Neural cell (in vitro differentiated cells): ENCODE measurements around the gene CEACAM6. TPM values are rescaled to one million over a fixed set of nuclear protein-coding genes. Genes with fewer than 3 reads are reported as not detected.
"Not testable (repeated sequence)": the region's sequence is repeated elsewhere in the genome, so short reads cannot be mapped to it uniquely, and the experiment has no call there.

Experiments used
- H2AFZ ChIP-seq: fragments of 200-600, 300-800 bp; sonication (generic), shearing (Covaris generic); 2 replicates; pipeline ENCODE4 v1.6.0; 2014; ENCODE audit warnings: low read depth, mild to moderate bottlenecking, antibody characterized with exemption, low read length, moderate library complexity
- H3F3A ChIP-seq: fragments of 200-600 bp; shearing (Covaris generic); 2 replicates; pipeline ENCODE4 v1.6.1; 2016; ENCODE audit warnings: mild to moderate bottlenecking, moderate library complexity, mixed read lengths, antibody characterized with exemption, low read length; ENCODE audit not compliant: insufficient read depth, poor library complexity, severe bottlenecking
- H3K27ac ChIP-seq: fragments of 200-600, 300-800 bp; sonication (generic), shearing (Covaris generic); 2 replicates; pipeline ENCODE4 v1.5.1; 2014; ENCODE audit warnings: mild to moderate bottlenecking, low read length, moderate library complexity
- H3K27me3 ChIP-seq: fragments of 300-800, 200-600 bp; sonication (generic), shearing (Covaris generic); 2 replicates; pipeline ENCODE4 v1.6.0; 2014; ENCODE audit warnings: mild to moderate bottlenecking, low read depth, low read length, moderate library complexity; ENCODE audit not compliant: insufficient read depth
- H3K36me3 ChIP-seq: fragments of 300-800, 200-600 bp; sonication (generic), shearing (Covaris generic); 2 replicates; pipeline ENCODE4 v1.5.1; 2014; ENCODE audit warnings: mild to moderate bottlenecking, antibody characterized with exemption, low read length, moderate library complexity; ENCODE audit not compliant: insufficient read depth
- H3K4me2 ChIP-seq: fragments of 300-800, 200-600 bp; sonication (generic), shearing (Covaris generic); 2 replicates; pipeline ENCODE4 v1.6.0; 2014; ENCODE audit warnings: mild to moderate bottlenecking, low read length
- H3K4me3 ChIP-seq: fragments of 300-800, 200-600 bp; sonication (generic), shearing (Covaris generic); 2 replicates; pipeline ENCODE4 v1.5.1; 2014; ENCODE audit warnings: mild to moderate bottlenecking, low read length, moderate library complexity
- H3K79me2 ChIP-seq: fragments of 200-600 bp; shearing (Covaris generic); replicated peaks from 2 replicates; pipeline ENCODE4 v1.6.0; 2014; ENCODE audit warnings: mild to moderate bottlenecking, low read length, moderate library complexity; ENCODE audit not compliant: insufficient read depth
- H3K9ac ChIP-seq: fragments of 300-800, 200-600 bp; sonication (generic), shearing (Covaris generic); 2 replicates; pipeline ENCODE4 v1.6.1; 2016; ENCODE audit warnings: mild to moderate bottlenecking, low read length, mixed read lengths
- H3K9me2 ChIP-seq: fragments of 200-600 bp; shearing (Covaris generic); 2 replicates; pipeline ENCODE4 v1.6.1; 2016; ENCODE audit warnings: mild to moderate bottlenecking, low read length, mixed read lengths; ENCODE audit not compliant: insufficient read depth
- H3K9me3 ChIP-seq: fragments of 200-600, 300-800 bp; sonication (generic), shearing (Covaris generic); 2 replicates; pipeline ENCODE4 v1.6.1; 2016; ENCODE audit warnings: mild to moderate bottlenecking, mixed run types, low read length, moderate library complexity, mixed read lengths
- H4K20me1 ChIP-seq: fragments of 200-600 bp; shearing (Covaris generic); 2 replicates; pipeline ENCODE4 v1.6.1; 2016; ENCODE audit warnings: mild to moderate bottlenecking, mixed run types; ENCODE audit not compliant: insufficient read depth
- CTCF ChIP-seq: fragments of 450-650 bp; IDR thresholded peaks from 2 replicates; pipeline ENCODE4 v1.5.1; 2014; ENCODE audit warnings: antibody characterized with exemption, mild to moderate bottlenecking, moderate library complexity; ENCODE audit not compliant: poor library complexity, severe bottlenecking
- EP300 ChIP-seq: fragments of 450-650 bp; conservative IDR thresholded peaks from 2 replicates; pipeline ENCODE4 v1.6.1; 2014; ENCODE audit warnings: antibody characterized with exemption, mild to moderate bottlenecking, moderate library complexity; ENCODE audit not compliant: poor library complexity, severe bottlenecking
- EZH2 ChIP-seq: fragments of 200-600, 300-800 bp; shearing (Covaris generic), sonication (generic); IDR thresholded peaks from 2 replicates; pipeline ENCODE4 v1.6.1; 2014; ENCODE audit warnings: antibody characterized with exemption, low read length, borderline replicate concordance, mild to moderate bottlenecking; ENCODE audit not compliant: insufficient read depth, poor library complexity, severe bottlenecking
- MXI1 ChIP-seq: fragments of 450-650 bp; conservative IDR thresholded peaks from 2 replicates; pipeline ENCODE4 v1.6.1; 2014; ENCODE audit warnings: antibody characterized with exemption, mild to moderate bottlenecking; ENCODE audit not compliant: poor library complexity, severe bottlenecking
- POLR2AphosphoS5 ChIP-seq: IDR thresholded peaks from 2 replicates; pipeline ENCODE4 v1.6.1; 2012
- RAD21 ChIP-seq: fragments of 450-650 bp; conservative IDR thresholded peaks from 2 replicates; pipeline ENCODE4 v1.6.1; 2014; ENCODE audit warnings: antibody characterized with exemption, mild to moderate bottlenecking, moderate library complexity
- SMC3 ChIP-seq: fragments of 450-650 bp; conservative IDR thresholded peaks from 2 replicates; pipeline ENCODE4 v1.6.1; 2014; ENCODE audit warnings: antibody characterized with exemption, mild to moderate bottlenecking, moderate library complexity; ENCODE audit not compliant: poor library complexity
- TAF1 ChIP-seq: IDR thresholded peaks from 2 replicates; pipeline ENCODE4 v1.6.1; 2012; ENCODE audit warnings: low read depth
- polyA plus RNA-seq: library from polyadenylated mRNA; depleted of rRNA; stranded (reverse); fragments of >200 nt; gene quantifications from 2 replicates; pipeline ENCODE4 v1.2.3, GENCODE V29; 2014
- TF ChIP-seq, protein P1 (sequence below): IDR thresholded peaks from 2 replicates; pipeline ENCODE4 v1.6.1; 2012; ENCODE audit warnings: borderline replicate concordance

Gene CEACAM6
- polyA plus RNA-seq, 1 donor from 2014 or later = not detected

GRCh38 chr19:41767115-41767514, 11.8 kb downstream of the CEACAM6 start:
- no peaks in the 10 kb centered on the region for H3F3A ChIP-seq

GRCh38 chr19:41768105-41768504, 12.8 kb downstream of the CEACAM6 start:
- not testable (repeated sequence) for H2AFZ ChIP-seq, H3K9ac ChIP-seq, H3K27me3 ChIP-seq, H3K27ac ChIP-seq, H3K9me3 ChIP-seq, H3K9me2 ChIP-seq, H3K79me2 ChIP-seq, H3K4me3 ChIP-seq, H3K36me3 ChIP-seq, H4K20me1 ChIP-seq, H3K4me2 ChIP-seq, H3F3A ChIP-seq

More at GRCh38 chr19:41767115-41767514, 11.8 kb downstream of the CEACAM6 start:
- Histone ChIP-seq H3K9ac (no peak overlapping the region), H3K9me3 (no peaks in the 10 kb centered on the region), H3K9me2 (no peaks in the 10 kb centered on the region), H3K4me2 (no peak overlapping the region), H3K79me2 (no peaks in the 10 kb centered on the region), H3K27ac (no peak overlapping the region), H4K20me1 (no peaks in the 10 kb centered on the region), H2AFZ (no peak overlapping the region), H3K36me3 (no peaks in the 10 kb centered on the region), H3K27me3 (no peaks in the 10 kb centered on the region), H3K4me3 (no peak overlapping the region)
- TF ChIP-seq MXI1 (no peak), SMC3 (no peak), RAD21 (no peak)
- TF ChIP-seq, protein P1, sequence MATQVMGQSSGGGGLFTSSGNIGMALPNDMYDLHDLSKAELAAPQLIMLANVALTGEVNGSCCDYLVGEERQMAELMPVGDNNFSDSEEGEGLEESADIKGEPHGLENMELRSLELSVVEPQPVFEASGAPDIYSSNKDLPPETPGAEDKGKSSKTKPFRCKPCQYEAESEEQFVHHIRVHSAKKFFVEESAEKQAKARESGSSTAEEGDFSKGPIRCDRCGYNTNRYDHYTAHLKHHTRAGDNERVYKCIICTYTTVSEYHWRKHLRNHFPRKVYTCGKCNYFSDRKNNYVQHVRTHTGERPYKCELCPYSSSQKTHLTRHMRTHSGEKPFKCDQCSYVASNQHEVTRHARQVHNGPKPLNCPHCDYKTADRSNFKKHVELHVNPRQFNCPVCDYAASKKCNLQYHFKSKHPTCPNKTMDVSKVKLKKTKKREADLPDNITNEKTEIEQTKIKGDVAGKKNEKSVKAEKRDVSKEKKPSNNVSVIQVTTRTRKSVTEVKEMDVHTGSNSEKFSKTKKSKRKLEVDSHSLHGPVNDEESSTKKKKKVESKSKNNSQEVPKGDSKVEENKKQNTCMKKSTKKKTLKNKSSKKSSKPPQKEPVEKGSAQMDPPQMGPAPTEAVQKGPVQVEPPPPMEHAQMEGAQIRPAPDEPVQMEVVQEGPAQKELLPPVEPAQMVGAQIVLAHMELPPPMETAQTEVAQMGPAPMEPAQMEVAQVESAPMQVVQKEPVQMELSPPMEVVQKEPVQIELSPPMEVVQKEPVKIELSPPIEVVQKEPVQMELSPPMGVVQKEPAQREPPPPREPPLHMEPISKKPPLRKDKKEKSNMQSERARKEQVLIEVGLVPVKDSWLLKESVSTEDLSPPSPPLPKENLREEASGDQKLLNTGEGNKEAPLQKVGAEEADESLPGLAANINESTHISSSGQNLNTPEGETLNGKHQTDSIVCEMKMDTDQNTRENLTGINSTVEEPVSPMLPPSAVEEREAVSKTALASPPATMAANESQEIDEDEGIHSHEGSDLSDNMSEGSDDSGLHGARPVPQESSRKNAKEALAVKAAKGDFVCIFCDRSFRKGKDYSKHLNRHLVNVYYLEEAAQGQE = no peak

- H2AFZ ChIP-seq = no peak overlapping the region
- no peak overlapping the region for H3K9ac ChIP-seq
- H3K36me3 ChIP-seq = no peaks in the 10 kb centered on the region
- no peaks in the 10 kb centered on the region for H3K27me3 ChIP-seq
- H3K27ac ChIP-seq = no peak overlapping the region
- TF ChIP-seq CTCF (no peak), TAF1 (no peak), POLR2AphosphoS5 (no peak), SMC3 (no peak), MXI1 (no peak), RAD21 (no peak), EP300 (no peak), EZH2 (no peak)
- TF ChIP-seq, protein P1 = no peak
- H3K4me2 ChIP-seq = no peak overlapping the region
- H3K9me3 ChIP-seq = no peaks in the 10 kb centered on the region
- H3K4me3 ChIP-seq = no peak overlapping the region
- no peaks in the 10 kb centered on the region for H3K79me2 ChIP-seq
- H3F3A ChIP-seq = no peaks in the 10 kb centered on the region
- no peaks in the 10 kb centered on the region for H3K9me2 ChIP-seq
- H4K20me1 ChIP-seq = no peaks in the 10 kb centered on the region
Observed at GRCh38 chr19:41769608-41770007, 14.3 kb downstream of the CEACAM6 start.
